Renal pelvis (tissue), 12 donors: ENCODE results near the gene TRDN. TPM values are rescaled to one million over a fixed set of nuclear protein-coding genes. Genes with fewer than 3 reads are reported as not detected.
A peak's percentile ranks its signal among the peaks of the same experiment; 100 is the strongest.

Experiments used
- DNase-seq: peaks from one replicate; pipeline ENCODE4 v3.0.0-alpha.2; 2013
- long read RNA-seq, 16 experiments: transcript quantifications; one replicate each; lab custom pipeline, GENCODE V29; 2026
- polyA plus RNA-seq, 3 donors: library from polyadenylated mRNA; unstranded; fragments of 120-200 nt; gene quantifications; one replicate each; pipeline ENCODE4 v1.2.1, GENCODE V29; 2013; ENCODE audit not compliant: insufficient read length in 3 of 3

TRDN gene, protein sequence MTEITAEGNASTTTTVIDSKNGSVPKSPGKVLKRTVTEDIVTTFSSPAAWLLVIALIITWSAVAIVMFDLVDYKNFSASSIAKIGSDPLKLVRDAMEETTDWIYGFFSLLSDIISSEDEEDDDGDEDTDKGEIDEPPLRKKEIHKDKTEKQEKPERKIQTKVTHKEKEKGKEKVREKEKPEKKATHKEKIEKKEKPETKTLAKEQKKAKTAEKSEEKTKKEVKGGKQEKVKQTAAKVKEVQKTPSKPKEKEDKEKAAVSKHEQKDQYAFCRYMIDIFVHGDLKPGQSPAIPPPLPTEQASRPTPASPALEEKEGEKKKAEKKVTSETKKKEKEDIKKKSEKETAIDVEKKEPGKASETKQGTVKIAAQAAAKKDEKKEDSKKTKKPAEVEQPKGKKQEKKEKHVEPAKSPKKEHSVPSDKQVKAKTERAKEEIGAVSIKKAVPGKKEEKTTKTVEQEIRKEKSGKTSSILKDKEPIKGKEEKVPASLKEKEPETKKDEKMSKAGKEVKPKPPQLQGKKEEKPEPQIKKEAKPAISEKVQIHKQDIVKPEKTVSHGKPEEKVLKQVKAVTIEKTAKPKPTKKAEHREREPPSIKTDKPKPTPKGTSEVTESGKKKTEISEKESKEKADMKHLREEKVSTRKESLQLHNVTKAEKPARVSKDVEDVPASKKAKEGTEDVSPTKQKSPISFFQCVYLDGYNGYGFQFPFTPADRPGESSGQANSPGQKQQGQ
- polyA plus RNA-seq, result 1 to 10 TPM; 1.9 to 3.1 (median 2.7) TPM
- long read RNA-seq, donor 1, result 0 reads
- long read RNA-seq, donor 2, result 0 reads
- long read RNA-seq, donor 3, partial matches to known transcripts, result 0 of 1 reads
- long read RNA-seq, donor 3, other reads (novel, unspliced or antisense), result 0 of 1 reads
- long read RNA-seq, donor 4, result 0 reads
- long read RNA-seq, donor 5, result 0 reads
- long read RNA-seq, donor 6, result 0 reads
- long read RNA-seq, donor 7, result 0 reads
- long read RNA-seq, donor 8, result 0 reads
- long read RNA-seq, donor 9, partial matches to known transcripts, result 0 of 2 reads
- long read RNA-seq, donor 9, other reads (novel, unspliced or antisense), result 0 of 2 reads
- long read RNA-seq, donor 10, result 0 reads
- long read RNA-seq, donor 11, result 0 reads
- long read RNA-seq, donor 12, partial matches to known transcripts, result 0 of 1 reads
- long read RNA-seq, donor 12, other reads (novel, unspliced or antisense), result 0 of 1 reads
- long read RNA-seq, donor 13, result 0 reads
- long read RNA-seq, donor 14, result 0 reads
- long read RNA-seq, donor 15, partial matches to known transcripts, result 0 of 2 reads
- long read RNA-seq, donor 15, other reads (novel, unspliced or antisense), result 0 of 2 reads
- long read RNA-seq, donor 16, result 0 reads

DNA sequence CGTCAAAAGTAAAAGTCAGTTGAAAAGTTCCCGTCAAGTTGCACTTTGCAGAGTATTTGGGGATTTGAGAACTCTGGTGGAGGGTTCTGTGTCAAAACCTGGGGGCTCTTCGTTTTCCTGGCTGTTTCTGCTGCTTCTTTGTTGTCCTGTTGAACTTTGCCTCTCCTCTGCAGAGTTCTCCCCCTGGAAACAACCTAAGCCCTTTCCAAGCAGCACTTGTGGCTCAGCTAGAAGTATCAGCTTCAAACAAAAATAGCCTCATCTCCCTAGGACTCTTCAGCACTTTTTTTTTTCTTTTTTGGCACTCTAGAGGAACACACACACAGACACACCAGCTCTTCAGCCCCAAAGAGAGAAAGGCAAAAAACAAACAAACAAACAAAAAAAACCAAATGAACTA is at the start of gene TRDN:
TRDN (minus strand) TSS at position 169 of the 400 bp plus-strand sequence. CDS start 175 bp downstream, outside the sequence.
- DNase-seq, result no peak

- DNase-seq, result no peak
Measured at GRCh38 chr6:123681957-123682462, 45.3 kb upstream of the TRDN start.

GRCh38 chr6:123677897-123678296 is 41.1 kb upstream of the TRDN start:
- DNase-seq, result no peak

- no peak for DNase-seq
Measured at GRCh38 chr6:123676793-123677192, 40.0 kb upstream of the TRDN start.

DNA sequence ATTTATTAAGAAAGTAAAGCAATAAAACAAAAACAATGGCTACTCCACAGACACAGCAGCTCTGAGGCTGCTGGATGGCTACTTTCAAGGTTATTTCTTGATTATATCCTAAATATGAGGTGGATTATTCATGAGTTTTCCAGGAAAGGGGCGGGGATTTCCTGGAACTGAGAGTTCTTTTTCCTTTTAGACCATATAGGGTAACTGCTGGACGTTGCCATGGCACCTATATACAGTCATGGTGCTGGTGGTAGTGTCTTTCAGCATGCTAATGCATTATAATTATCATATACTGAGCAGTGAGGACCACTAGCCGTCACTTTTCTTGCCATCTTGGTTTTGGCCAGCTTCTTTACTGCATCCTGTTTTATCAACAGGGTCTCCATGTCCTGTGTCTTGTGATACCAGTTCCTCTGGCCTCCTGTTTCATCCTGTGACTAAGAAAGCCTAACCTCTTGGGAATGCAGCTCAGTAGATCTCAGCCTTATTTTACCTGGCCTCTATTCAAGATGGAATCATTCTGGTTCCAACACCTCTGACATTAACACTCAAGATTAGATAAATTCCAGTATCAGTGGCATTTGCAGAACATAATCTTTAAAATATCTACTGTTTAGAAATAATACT is 32.3 kb upstream of the TRDN start:
- DNase-seq, result no peak

DNA sequence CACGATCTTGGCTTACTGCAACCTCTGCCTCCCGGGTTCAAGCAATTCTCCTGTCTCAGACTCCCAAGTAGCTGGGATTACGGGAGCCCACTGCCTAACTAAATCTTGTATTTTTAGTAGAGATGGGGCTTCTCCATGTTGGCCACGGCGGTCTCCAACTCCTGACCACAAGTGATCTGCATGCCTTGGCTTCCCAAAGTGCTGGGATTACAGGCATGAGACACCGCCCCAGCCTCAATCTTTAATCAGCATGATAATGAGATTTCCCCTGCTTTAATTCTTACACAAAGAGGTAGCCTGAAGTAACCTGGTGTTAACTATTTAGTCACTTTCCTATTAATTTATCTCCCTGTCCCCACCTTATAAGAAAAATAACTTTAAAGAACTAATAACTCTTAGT is 31.3 kb upstream of the TRDN start:
- DNase-seq, result no peak

GRCh38 chr6:123663436-123663835 is 26.7 kb upstream of the TRDN start:
- no peak for DNase-seq

GRCh38 chr6:123662757-123663156 is 26.0 kb upstream of the TRDN start:
- DNase-seq, result no peak

GRCh38 chr6:123661105-123661891 is 24.5 kb upstream of the TRDN start:
- no peak for DNase-seq

DNA sequence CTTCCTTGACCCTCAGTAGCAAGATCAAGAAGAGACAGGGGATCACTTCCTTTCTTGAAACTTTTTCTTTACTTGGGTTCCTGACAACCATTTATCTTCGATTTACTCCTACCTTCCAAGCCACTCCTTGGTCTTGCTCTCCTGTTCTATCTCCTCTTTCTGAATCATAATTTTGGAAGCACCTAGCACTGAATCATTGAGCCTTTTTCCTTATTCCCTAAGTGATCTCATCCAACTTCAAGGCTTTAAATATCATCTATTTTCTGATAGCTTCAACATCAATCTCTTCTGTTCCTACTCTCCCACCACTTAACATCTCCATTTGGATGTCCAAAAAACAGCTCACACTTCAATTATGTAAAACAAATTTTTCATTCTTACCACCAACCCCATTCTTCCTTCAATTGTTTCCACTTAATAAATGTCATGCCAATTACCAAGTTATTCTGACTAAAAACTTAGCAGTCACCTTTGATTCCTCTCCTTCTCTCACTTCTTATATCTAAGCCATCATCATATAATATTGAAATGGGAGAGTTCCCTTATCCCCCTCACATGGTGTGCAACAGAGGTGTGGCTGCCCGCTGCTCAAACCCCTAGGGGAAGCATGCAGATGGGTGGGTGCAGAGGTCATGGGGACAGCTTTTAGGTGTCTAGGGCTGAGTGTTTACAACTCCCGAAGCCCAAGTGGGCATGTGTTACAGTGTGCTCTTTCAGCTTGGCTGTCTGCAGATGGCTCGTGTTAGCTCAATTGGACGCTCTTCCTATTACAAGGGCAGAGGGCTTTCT is 23.4 kb upstream of the TRDN start:
- no peak for DNase-seq

DNA sequence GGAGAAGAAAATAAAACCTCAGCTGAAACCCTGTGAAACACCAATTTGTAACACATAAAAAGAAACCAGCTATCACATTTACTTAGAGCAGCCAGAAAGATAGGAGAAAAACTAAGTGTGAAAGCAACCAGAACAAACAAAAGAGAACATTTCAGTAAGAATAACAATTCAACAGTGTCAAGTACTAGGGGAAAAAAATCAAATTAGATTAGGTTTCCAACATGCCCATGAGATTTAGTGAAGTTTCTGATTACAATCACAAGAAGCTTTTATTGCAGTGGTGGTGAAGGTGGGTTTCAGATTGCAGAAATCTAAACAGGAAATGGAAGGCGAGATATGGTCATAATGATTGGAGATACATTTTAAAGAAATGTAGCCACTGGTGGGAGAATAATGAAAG is 22.1 kb upstream of the TRDN start:
- DNase-seq, result peak; percentile 21

DNA sequence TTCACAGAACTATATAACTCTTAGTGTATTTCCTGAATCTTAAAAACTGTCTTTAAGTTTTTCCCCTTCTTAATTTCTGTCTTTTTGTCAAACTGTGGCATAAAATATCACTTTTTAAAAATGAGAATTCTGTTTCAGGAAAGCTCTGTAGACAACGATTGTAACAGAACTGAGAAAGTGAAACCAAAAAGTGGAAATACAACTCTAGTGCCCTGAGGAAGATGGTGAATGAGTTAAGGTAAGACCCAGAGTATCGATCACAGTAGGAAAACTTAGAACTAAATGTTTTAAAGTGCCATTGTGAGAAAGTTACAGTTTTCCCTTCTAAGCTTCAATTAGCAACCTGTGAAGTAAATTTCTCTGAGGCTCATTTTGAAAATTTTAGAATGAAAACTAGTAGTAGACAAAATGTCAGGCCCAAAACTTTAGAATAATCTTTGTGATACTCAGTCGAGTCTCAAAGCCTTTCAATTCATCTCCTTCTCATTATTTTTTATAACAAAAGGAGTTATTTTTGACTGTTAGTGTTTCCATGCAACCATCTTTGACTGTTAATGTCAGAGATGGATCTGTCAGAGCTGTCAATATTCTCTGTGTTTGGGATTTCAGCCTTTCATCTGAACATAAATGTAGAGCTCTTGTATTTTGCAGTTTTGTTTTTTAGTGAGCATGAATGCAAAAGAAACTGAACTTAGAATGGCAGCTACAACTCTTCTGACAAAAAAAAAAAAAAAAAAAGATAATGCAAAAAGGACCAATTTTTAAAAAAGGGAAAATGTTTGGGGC is 19.0 kb upstream of the TRDN start:
- DNase-seq, result no peak

DNA sequence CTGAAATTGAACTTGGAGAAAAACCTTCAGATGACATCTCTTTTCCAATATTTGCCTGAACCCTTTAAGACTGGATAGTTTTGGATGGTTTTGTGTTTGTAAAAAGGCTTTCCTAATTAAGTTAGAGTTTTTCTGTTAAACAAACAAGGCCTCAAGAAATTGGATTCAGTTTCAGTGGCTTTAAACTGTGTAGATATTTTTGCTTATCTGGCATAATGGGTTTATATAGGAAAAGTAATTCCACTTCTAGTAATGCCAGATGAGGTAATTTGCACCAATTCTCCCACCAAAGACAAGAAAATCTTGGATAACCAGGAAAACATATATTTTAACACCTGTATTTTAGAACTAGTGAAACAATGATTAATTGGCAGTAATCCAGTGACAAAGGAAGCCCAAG is 12.0 kb upstream of the TRDN start:
- DNase-seq, result no peak

DNA sequence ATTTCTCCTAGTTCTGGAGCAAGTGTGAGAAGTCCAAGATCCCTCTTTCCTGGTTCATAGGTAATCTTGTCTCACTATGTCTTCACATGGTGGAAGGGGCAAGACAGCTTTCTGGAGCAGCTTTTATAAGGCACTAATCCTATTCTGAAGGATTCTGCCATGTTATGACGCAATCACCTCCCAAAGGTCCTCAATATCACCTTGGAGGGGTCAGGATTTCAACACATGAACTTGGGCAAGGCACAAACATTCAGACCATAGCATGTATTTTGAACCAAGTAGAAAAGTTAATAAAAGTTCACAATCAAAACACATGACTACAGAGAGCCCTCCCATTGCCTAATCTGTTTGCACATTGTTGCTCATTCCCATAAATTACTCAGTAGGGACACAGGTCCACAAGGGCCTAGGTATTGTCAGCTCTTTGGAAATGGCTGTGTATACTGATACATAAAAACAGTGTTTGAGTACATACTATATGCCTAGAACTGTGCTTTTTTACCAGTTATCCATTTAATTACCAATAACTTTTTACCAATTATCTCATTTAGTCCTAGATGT is 11.3 kb upstream of the TRDN start:
- no peak for DNase-seq

- DNase-seq, result no peak
Measured at GRCh38 chr6:123641497-123641896, 4.7 kb upstream of the TRDN start.

GRCh38 chr6:123640567-123641187 is 3.9 kb upstream of the TRDN start:
- no peak for DNase-seq

DNA sequence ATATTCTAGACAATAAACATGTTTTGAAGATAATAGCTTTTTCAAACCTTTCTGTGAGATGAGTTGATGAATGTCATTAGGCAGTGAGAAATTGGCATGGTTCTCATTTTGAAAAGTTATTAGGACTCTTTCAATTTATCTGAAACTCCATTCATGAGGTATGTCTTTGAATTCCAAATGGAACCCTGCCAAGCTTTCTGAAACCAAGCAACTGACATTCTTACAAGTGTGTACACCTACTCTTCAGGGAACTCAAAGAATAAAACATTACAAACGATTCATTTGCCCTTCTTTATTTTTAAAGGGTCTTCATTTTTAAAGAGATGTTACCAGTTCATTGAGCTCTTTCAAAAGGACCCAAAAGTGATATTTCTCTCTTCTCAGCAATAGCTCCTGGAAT is 2.1 kb upstream of the TRDN start:
- no peak for DNase-seq

DNA sequence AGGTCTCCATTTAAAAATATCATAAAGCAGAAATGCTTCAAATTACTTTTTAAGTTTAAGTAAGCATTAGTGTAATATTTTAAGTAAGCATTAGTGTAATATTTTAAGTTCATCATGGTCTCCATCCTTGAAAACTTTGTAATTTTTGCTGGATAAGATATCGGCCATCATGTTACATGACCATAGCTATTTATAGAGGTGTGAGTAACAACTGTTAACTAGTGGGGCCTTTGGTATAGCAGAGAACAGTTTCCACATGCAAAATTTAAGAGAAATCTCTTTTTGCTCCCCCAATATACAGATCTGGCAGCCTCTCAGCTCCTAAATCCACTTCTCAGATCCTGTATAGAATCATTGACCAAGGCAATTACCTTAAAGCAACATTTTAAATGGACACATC is 468 bp downstream of the TRDN start:
- no peak for DNase-seq
